ENCODE results near the gene HPCAL4.

Gene HPCAL4

DNA sequence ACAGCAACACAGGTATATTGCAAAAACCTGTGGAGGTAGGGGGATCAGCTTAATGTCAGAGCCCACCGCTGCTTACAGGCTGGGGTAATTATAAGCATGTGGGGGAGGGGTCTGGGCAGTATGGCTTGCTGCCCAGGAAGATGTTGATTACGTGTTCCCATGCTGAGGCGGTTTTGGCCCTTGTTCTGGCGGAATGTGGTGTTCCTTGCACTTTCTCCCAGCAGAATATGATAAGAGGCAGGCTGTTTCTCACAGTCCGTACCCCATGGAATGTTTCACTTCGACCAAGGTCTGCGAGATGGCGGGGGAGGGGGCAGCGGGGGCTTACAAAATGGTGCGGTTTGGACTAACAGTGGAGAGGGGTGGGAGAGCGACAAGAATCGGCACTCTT is 9.8 kb upstream of the HPCAL4 start:
- no peak for DNase-seq (ENCODE audit: low read depth)

- DNase-seq (ENCODE audit: low read depth): no peak
Observed at GRCh38 chr1:39700348-39700747, 9.1 kb upstream of the HPCAL4 start.

DNA sequence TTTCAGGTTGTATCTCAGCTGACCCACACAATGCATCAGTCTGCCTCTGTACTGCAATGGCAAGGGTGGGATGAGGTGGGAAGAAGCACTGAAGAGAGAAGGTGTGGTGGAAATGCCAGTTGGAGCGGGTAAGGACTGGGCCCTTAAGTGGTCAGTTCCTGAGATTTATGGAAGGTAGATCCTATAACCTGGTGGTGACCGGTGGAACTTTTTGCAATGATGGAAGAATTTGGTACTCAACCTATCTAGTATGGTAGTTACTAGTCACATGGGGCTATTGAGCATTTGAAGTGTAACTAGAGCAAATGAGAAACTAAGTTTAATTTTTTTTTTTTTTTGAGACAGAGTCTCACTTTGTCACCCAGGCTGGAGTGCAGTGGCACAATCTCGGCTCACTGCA is 8.2 kb upstream of the HPCAL4 start:
- DNase-seq (ENCODE audit: low read depth): no peak

DNA sequence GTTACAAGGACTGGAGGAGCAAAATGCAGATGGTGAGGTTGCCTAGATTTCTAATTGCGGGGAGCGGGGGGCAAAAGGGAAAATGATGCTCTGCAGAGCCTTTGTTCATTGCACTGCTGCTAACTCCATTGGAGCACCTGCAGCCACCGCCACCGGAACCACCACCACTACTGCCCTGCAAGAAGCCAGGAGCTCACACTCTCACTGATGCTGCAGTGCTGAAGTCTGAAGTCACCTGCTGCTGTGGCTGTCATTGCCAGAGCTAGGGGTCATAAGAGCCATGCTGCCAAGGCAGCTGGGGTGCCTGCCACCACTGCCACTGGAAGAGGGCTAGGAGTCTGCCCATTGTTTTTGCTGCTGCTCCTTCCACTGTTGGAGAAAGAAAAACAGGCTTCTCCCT is 7.3 kb upstream of the HPCAL4 start:
- DNase-seq (ENCODE audit: low read depth): no peak

- no peak for DNase-seq (ENCODE audit: low read depth)
Observed at GRCh38 chr1:39696448-39696847, 5.2 kb upstream of the HPCAL4 start.

GRCh38 chr1:39695016-39695415 is 3.8 kb upstream of the HPCAL4 start:
- DNase-seq (ENCODE audit: low read depth): no peak

GRCh38 chr1:39694026-39694425 is 2.8 kb upstream of the HPCAL4 start:
- DNase-seq (ENCODE audit: low read depth): no peak

- no peak for DNase-seq (ENCODE audit: low read depth)
Observed at GRCh38 chr1:39692152-39693074, 1.2 kb upstream of the HPCAL4 start.

- DNase-seq (ENCODE audit: low read depth): no peak
Observed at GRCh38 chr1:39690794-39691382, 345 bp downstream of the HPCAL4 start.

- DNase-seq (ENCODE audit: low read depth): no peak
Observed at GRCh38 chr1:39690225-39690624, 1.0 kb downstream of the HPCAL4 start.

DNA sequence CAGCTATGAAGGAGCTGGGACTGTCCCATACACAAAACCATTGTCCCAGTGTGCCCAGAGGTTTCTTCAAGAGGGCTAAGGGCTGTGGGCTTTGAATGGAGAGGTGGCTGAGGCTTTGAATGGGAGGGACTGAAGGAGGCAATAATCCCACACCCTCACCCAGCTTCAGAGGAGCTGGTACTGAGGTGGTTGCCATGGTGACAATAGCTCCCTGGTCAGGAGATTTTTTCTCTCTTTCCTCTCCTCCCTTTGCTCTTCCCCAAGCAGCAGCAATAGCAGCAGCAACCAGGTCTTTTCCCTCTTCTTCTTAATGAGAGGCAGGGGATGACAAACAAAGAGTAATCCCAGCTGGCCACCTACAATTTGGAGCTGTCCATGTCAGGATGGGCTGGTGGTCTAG is 1.6 kb downstream of the HPCAL4 start:
- no peak for DNase-seq (ENCODE audit: low read depth)

DNA sequence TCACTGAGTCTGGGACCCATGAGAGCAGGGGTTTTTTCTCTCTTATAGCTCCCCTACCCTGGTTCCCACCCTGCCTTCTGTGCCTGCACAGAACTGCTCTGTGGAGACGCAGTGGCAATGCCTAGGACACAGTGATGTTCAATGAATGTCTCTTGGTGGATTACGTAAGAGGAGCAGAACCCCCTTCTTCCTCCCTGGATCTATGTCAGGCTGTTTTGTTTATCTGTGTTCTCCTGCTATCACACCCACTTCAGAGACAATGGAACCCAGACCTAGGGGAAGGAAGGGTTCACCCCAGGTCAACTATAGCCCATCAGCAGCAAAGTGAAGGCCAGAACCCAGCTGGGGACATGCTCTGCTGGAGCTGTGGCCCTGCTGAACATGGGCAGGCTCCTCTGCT is 2.0 kb downstream of the HPCAL4 start:
- DNase-seq (ENCODE audit: low read depth): no peak

- DNase-seq (ENCODE audit: low read depth): no peak
Observed at GRCh38 chr1:39688706-39689105, 2.5 kb downstream of the HPCAL4 start.

- DNase-seq (ENCODE audit: low read depth): no peak
Observed at GRCh38 chr1:39687243-39687642, 4.0 kb downstream of the HPCAL4 start.

DNA sequence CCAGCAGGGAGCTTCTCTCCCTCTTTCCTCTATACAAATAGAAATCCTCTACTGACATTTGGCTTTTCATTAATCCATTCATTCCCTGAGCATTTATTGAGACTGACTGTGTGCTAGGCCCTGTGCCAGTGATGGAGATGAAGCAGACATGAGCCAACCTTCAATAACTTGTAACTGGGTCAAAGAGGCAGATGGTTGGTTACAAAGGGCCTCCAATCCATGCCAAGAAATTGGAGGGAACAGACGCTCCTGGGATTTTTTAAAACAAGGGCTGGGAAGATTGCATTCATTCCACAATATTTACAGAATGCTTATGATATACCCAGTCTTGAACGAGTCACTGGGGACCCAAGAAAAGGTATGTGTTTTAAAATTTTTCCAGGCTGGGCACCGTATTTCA is 6.2 kb downstream of the HPCAL4 start:
- DNase-seq (ENCODE audit: low read depth): no peak

- DNase-seq (ENCODE audit: low read depth): no peak
Observed at GRCh38 chr1:39684313-39684664, 6.9 kb downstream of the HPCAL4 start.

DNA sequence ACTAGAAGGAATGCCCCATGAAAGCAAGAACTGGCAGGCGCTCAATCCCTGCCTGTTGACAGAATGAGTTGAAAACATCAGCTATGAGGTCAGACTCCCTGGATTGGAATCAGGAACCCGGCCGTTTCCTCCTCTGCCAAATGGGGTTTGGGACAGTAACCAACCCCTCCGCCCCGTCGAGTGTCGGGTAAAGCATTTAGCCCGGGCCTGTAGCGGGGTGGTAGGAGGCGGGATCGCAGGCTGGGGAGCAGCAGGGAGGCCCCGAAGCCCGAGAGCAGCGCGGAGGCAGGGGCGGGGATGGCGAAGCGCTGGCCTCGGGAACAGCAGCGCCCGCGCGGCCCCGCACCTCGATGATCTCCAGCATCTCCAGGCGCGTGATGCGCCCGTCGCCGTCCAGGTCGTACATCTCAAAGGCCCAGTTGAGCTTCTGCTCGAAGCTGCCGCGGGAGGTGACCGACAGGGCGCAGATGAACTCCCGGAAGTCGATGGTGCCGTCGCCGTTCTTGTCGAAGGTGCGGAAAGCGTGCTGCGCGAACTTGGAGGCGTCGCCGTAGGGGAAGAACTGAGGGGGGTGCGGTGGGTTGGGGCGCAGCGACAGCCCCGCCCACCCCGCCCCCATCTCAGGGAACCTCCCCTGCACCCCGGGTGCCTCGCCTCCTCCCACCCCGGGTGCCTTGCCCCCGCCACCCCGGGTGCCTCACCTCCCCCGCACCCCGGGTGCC is 7.5 kb downstream of the HPCAL4 start:
- no peak for DNase-seq (ENCODE audit: low read depth)

- no peak for DNase-seq (ENCODE audit: low read depth)
Observed at GRCh38 chr1:39681999-39682398, 9.2 kb downstream of the HPCAL4 start.

- DNase-seq (ENCODE audit: low read depth): no peak
Observed at GRCh38 chr1:39681294-39681693, 9.9 kb downstream of the HPCAL4 start.

GRCh38 chr1:39680751-39681150 is 10.5 kb downstream of the HPCAL4 start:
- DNase-seq (ENCODE audit: low read depth): no peak

DNA sequence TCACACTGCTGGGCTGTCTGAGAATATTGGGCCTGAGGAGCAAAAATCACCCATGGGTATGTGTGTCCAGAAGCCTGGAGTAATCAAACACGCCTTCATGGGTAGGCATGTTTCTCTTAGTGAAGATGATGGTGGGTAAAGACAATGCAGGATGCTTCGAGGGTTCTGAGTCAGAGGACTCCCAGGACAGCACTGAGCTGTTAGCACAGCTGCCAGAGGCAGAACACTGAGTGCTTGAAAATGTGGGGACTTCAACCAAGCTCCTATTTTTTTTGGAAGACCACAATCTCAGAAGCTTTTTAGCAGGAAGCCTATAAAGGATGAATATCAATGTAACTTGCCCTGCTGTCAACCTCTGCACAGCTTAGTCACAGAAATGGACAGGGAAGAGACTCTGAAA is 11.4 kb downstream of the HPCAL4 start:
- no peak for DNase-seq (ENCODE audit: low read depth)

- no peak for DNase-seq (ENCODE audit: low read depth)
Observed at GRCh38 chr1:39678889-39679288, 12.3 kb downstream of the HPCAL4 start.

GRCh38 chr1:39677645-39678044 is 13.6 kb downstream of the HPCAL4 start:
- no peak for DNase-seq (ENCODE audit: low read depth)

All from activated T-cell treated with anti-CD3 and anti-CD28 coated beads for 48 hours (primary cell).